Endodermal cell (in vitro differentiated cells): ENCODE data around the gene DAP. TPM values are rescaled to one million over a fixed set of nuclear protein-coding genes. Genes with fewer than 3 reads are reported as not detected.

ENCODE experiments used
- DNase-seq: peaks from one replicate; pipeline ENCODE4 v3.0.0-alpha.2; 2017
- H3K27ac ChIP-seq: 2 replicates; pipeline ENCODE4 v1.5.1; 2013; ENCODE audit warnings: mild to moderate bottlenecking, low read depth, low read length, moderate library complexity
- H3K27me3 ChIP-seq: 2 replicates; pipeline ENCODE4 v1.6.1; 2013; ENCODE audit warnings: mild to moderate bottlenecking, low read length, moderate library complexity; ENCODE audit not compliant: insufficient read depth, control insufficient read depth, poor library complexity, severe bottlenecking
- H3K36me3 ChIP-seq: 2 replicates; pipeline ENCODE4 v1.7.0; 2013; ENCODE audit warnings: mild to moderate bottlenecking, low read length, moderate library complexity; ENCODE audit not compliant: control insufficient read depth, insufficient read depth
- H3K4me1 ChIP-seq: one replicate; pipeline ENCODE4 v1.7.0; 2013; ENCODE audit warnings: low read length; ENCODE audit not compliant: control insufficient read depth, insufficient read depth
- H3K4me3 ChIP-seq: 2 replicates; pipeline ENCODE4 v1.5.1; 2013; ENCODE audit warnings: mild to moderate bottlenecking, low read length, moderate library complexity
- H3K9ac ChIP-seq: 2 replicates; pipeline ENCODE4 v1.6.1; 2013; ENCODE audit warnings: mild to moderate bottlenecking, low read length, moderate library complexity; ENCODE audit not compliant: poor library complexity, severe bottlenecking; ENCODE audit errors: extremely low read depth
- H3K9me3 ChIP-seq: 2 replicates; pipeline ENCODE4 v1.6.1; 2013; ENCODE audit warnings: mild to moderate bottlenecking, low read length, moderate library complexity; ENCODE audit not compliant: control insufficient read depth
- H3K27ac Mint-ChIP-seq: 2 replicates; pipeline ENCODE4 v1.8.0; 2020; ENCODE audit warnings: mixed read lengths
- H3K27me3 Mint-ChIP-seq: 2 replicates; pipeline ENCODE4 v1.8.0; 2021; ENCODE audit warnings: mild to moderate bottlenecking, mixed read lengths; ENCODE audit not compliant: insufficient read depth
- H3K36me3 Mint-ChIP-seq: 2 replicates; pipeline ENCODE4 v1.8.0; 2020; ENCODE audit warnings: low read depth, mixed read lengths
- H3K4me1 Mint-ChIP-seq: 2 replicates; pipeline ENCODE4 v1.8.0; 2020; ENCODE audit warnings: mixed read lengths
- H3K4me3 Mint-ChIP-seq: 2 replicates; pipeline ENCODE4 v1.8.0; 2020; ENCODE audit warnings: mild to moderate bottlenecking, moderate library complexity, mixed read lengths
- H3K9me3 Mint-ChIP-seq: 2 replicates; pipeline ENCODE4 v1.8.0; 2020; ENCODE audit warnings: mild to moderate bottlenecking, mixed read lengths
- CTCF ChIP-seq: fragments of 200-600 bp; sonication (generic); conservative IDR thresholded peaks from 2 replicates; pipeline ENCODE4 v1.5.0; 2021; ENCODE audit warnings: antibody characterized with exemption, mild to moderate bottlenecking
- WGBS, 2 experiments: methylation state at CpG; one replicate each; pipeline versions ENCODE4 v1.1.5 to v1.1.7; 2013; ENCODE audit warnings: missing lambda C conversion rate in 2 of 2, mixed read lengths in 1 of 2; ENCODE audit not compliant: insufficient coverage in 1 of 2, insufficient read length in 1 of 2; 5-methylcytosine and 5-hydroxymethylcytosine counted together
- total RNA-seq, 2 donors: library from RNA; stranded (reverse); fragmentation: NEBNext Ultra II Directional in 1 of 2; extraction: Animal tissue kit (Norgen Biotek cat#: 25700) in 1 of 2; gene quantifications; 2 replicates in 1 of 2; 3 replicates in 1 of 2; pipeline ENCODE4 v1.2.1, GENCODE V29; 2021

DAP gene
- total RNA-seq, 2 donors from 2014 or later: 77.7 to 106 TPM

- peaks cover 5% of the 10 kb centered on the region for H3K9me3 Mint-ChIP-seq
- peaks cover 21% of the 10 kb centered on the region for H3K4me1 Mint-ChIP-seq
- Histone ChIP-seq H3K9me3 (no peaks in the 10 kb centered on the region), H3K36me3 (peaks cover 7% of the 10 kb centered on the region), H3K27me3 (no peaks in the 10 kb centered on the region), H3K4me1 (no peaks in the 10 kb centered on the region), H3K4me3 (no peak overlapping the region), H3K27ac (no peak overlapping the region), H3K9ac (no peak overlapping the region)
- no peak overlapping the region for H3K27ac Mint-ChIP-seq
- no peak for TF ChIP-seq CTCF
- peaks cover 18% of the 10 kb centered on the region for H3K36me3 Mint-ChIP-seq
- peak overlapping the region; percentile 36 for H3K4me3 Mint-ChIP-seq
- H3K27me3 Mint-ChIP-seq: peaks cover 5% of the 10 kb centered on the region
- DNase-seq: no peak
- WGBS, 2 experiments: 77 to 83% methylated on average over 10 of the region's 10 CpGs
Measured at GRCh38 chr5:10637944-10638343, 123.1 kb downstream of the DAP start.

DNA sequence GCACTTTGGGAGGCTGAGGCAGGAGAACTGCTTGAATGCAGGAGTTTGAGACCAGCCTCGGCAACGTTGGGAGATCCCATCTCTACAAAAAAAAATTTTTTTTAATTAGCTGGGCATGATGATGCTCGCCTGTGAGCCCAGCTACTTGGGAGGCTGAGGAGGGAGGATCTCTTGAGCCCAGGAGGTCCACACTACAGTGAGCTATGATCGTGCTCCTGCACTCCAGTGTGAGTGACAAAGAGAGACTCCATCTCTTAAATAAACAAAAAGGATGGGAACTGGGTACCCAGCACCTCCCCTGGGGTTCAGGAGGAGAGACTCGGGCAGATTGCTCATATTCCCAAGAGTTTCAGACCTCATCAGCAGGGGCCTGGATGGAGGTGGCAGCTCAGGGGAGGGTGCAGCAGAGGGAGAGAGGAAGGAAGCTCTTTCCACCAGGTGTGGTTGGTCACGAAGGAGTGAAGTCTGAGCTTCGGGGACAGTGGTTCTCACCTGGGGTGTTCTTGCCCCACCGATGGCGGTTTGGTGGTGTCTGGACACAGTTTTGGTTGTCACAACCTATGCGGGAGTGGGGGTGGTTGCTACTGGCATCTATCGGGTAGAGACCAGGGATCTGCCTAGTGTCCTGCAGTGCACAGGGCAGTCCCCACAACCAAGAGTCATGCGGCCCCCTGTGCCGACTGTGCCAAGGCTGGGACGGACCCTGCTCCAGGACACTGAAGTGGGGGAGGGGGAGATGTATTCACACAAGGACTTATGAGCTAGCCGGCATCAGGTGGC is 124.5 kb downstream of the DAP start:
- no peak overlapping the region for H3K27ac ChIP-seq
- WGBS, 2 experiments: 77 to 83% methylated on average over 10 to 15 of the region's 15 CpGs

GRCh38 chr5:10635867-10636350 is 125.1 kb downstream of the DAP start:
- Histone ChIP-seq H3K36me3 (peaks cover 7% of the 10 kb centered on the region), H3K9me3 (no peaks in the 10 kb centered on the region), H3K4me1 (no peaks in the 10 kb centered on the region), H3K27me3 (no peaks in the 10 kb centered on the region), H3K9ac (no peak overlapping the region), H3K4me3 (no peak overlapping the region), H3K27ac (no peak overlapping the region)
- 73% methylated on average over 9 to 11 of the region's 11 CpGs for WGBS, 2 experiments
- no peak overlapping the region for H3K27ac Mint-ChIP-seq
- H3K27me3 Mint-ChIP-seq: peaks cover 5% of the 10 kb centered on the region
- peak; percentile 51 for DNase-seq
- H3K4me3 Mint-ChIP-seq: no peak overlapping the region
- H3K9me3 Mint-ChIP-seq: peaks cover 5% of the 10 kb centered on the region
- no peak for TF ChIP-seq CTCF
- H3K36me3 Mint-ChIP-seq: peaks cover 16% of the 10 kb centered on the region
- H3K4me1 Mint-ChIP-seq: peaks cover 26% of the 10 kb centered on the region

More for the DNA sequence above, 124.5 kb downstream of the DAP start:
- Mint-ChIP-seq H3K9me3 (peaks cover 5% of the 10 kb centered on the region), H3K27ac (peak overlapping the region; percentile 13), H3K27me3 (peaks cover 5% of the 10 kb centered on the region), H3K36me3 (peaks cover 18% of the 10 kb centered on the region), H3K4me1 (peaks cover 21% of the 10 kb centered on the region), H3K4me3 (no peak overlapping the region)
- no peak for DNase-seq
- H3K27me3 ChIP-seq: no peaks in the 10 kb centered on the region
- no peaks in the 10 kb centered on the region for H3K4me1 ChIP-seq
- H3K9me3 ChIP-seq: no peaks in the 10 kb centered on the region
- H3K4me3 ChIP-seq: no peak overlapping the region
- no peak for TF ChIP-seq CTCF
- no peak overlapping the region for H3K9ac ChIP-seq
- peaks cover 7% of the 10 kb centered on the region for H3K36me3 ChIP-seq
